Ishikawa (cell line): ENCODE measurements around the gene PAIP2.

Experiments used
- CEBPB ChIP-seq: IDR thresholded peaks from 2 replicates; pipeline ENCODE4 v1.6.1; 2012
- CREB1 ChIP-seq: IDR thresholded peaks from 2 replicates; pipeline ENCODE4 v1.6.1; 2012; ENCODE audit warnings: low read depth
- EGR1 ChIP-seq: IDR thresholded peaks from 2 replicates; pipeline ENCODE4 v1.6.1; 2012
- EP300 ChIP-seq: IDR thresholded peaks from 2 replicates; pipeline ENCODE4 v1.6.1; 2012; ENCODE audit warnings: borderline replicate concordance
- FOXM1 ChIP-seq: IDR thresholded peaks from 2 replicates; pipeline ENCODE4 v1.6.1; 2012; ENCODE audit warnings: low read depth, borderline replicate concordance
- MAX ChIP-seq: IDR thresholded peaks from 2 replicates; pipeline ENCODE4 v1.6.1; 2012
- NFIC ChIP-seq: IDR thresholded peaks from 2 replicates; pipeline ENCODE4 v1.6.1; 2012
- RAD21 ChIP-seq: IDR thresholded peaks from 2 replicates; pipeline ENCODE4 v1.6.1; 2012; ENCODE audit warnings: low read depth
- REST ChIP-seq: IDR thresholded peaks from 2 replicates; pipeline ENCODE4 v1.6.1; 2012; ENCODE audit warnings: low read depth, mild to moderate bottlenecking
- TAF1 ChIP-seq: IDR thresholded peaks from 2 replicates; pipeline ENCODE4 v1.6.1; 2012; ENCODE audit warnings: low read depth, mild to moderate bottlenecking
- TCF12 ChIP-seq: IDR thresholded peaks from 2 replicates; pipeline ENCODE4 v1.6.1; 2012; ENCODE audit warnings: low read depth
- TEAD4 ChIP-seq: IDR thresholded peaks from 2 replicates; pipeline ENCODE4 v1.6.1; 2012
- USF1 ChIP-seq: IDR thresholded peaks from 2 replicates; pipeline ENCODE4 v1.6.1; 2012
- YY1 ChIP-seq: IDR thresholded peaks from 2 replicates; pipeline ENCODE4 v1.6.1; 2012; ENCODE audit warnings: low read depth
- ZBTB7A ChIP-seq: IDR thresholded peaks from 2 replicates; pipeline ENCODE4 v1.6.1; 2012; ENCODE audit warnings: low read depth

PAIP2 gene

GRCh38 chr5:139342423-139342723, 719 bp downstream of the PAIP2 start:
- TF ChIP-seq TAF1 (peak; percentile 41; the same call in 1 of the 2 replicates), NFIC (0 out of 2 replicates have a peak, but pooled peaks have one; percentile 3), ZBTB7A (no peak), USF1 (no peak)

- no peak for TF ChIP-seq TAF1
- no peak for TF ChIP-seq RAD21
- no peak for TF ChIP-seq MAX
- no peak for TF ChIP-seq NFIC
- TF ChIP-seq CEBPB = no peak
- no peak for TF ChIP-seq YY1
- TF ChIP-seq EGR1 = no peak
- TF ChIP-seq EP300 = no peak
- no peak for TF ChIP-seq ZBTB7A
- no peak for TF ChIP-seq REST
- TF ChIP-seq TCF12 = no peak
- TF ChIP-seq USF1 = no peak
- no peak for TF ChIP-seq FOXM1
- no peak for TF ChIP-seq CREB1
- TF ChIP-seq TEAD4 = no peak
These were observed 1.8 kb downstream of the PAIP2 start for GRCh38 chr5:139343476-139343875.

GRCh38 chr5:139344177-139344576, 2.5 kb downstream of the PAIP2 start:
- TF ChIP-seq ZBTB7A = no peak
- TF ChIP-seq EGR1 = no peak
- TF ChIP-seq REST = no peak
- TF ChIP-seq YY1 = no peak
- TF ChIP-seq TCF12 = no peak
- TF ChIP-seq CREB1 = no peak
- no peak for TF ChIP-seq NFIC
- no peak for TF ChIP-seq TEAD4
- no peak for TF ChIP-seq FOXM1
- TF ChIP-seq RAD21 = no peak
- TF ChIP-seq TAF1 = no peak
- TF ChIP-seq EP300 = no peak
- no peak for TF ChIP-seq CEBPB
- TF ChIP-seq MAX = no peak
- TF ChIP-seq USF1 = no peak

GRCh38 chr5:139354186-139354585, 12.5 kb downstream of the PAIP2 start:
- TF ChIP-seq REST = no peak
- TF ChIP-seq EP300 = no peak
- no peak for TF ChIP-seq FOXM1
- no peak for TF ChIP-seq YY1
- TF ChIP-seq USF1 = no peak
- no peak for TF ChIP-seq TCF12
- no peak for TF ChIP-seq CEBPB
- TF ChIP-seq TEAD4 = no peak
- no peak for TF ChIP-seq MAX
- no peak for TF ChIP-seq NFIC
- TF ChIP-seq EGR1 = no peak
